Raji (cell line): ENCODE measurements around the gene MSS51.

Source experiments
- POLR2A ChIP-seq: IDR thresholded peaks from 2 replicates; pipeline ENCODE4 v1.6.1; 2011; ENCODE audit warnings: low read depth, low read length, control low read depth; ENCODE audit not compliant: insufficient read depth

The MSS51 gene

DNA sequence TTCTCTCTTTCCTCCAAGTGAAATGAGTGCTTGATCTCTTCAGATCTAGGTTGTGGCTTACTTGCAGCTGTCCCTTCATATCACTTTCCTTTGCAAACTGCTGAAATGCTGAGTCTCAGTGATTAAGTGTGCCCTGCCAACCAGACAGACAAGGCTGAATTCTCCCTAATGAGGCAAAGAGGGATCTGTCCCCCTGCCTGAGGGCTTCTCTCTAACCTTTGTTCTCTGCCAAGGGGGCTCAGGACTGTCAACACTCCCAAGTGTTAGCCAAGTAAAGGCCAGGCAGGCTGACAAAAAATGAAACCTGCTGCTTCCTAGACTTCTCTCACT is at the start of gene MSS51:
Gene MSS51 (minus strand): TSS at position 24 of the 330 bp plus-strand sequence. CDS start 5,277 bp downstream, outside the sequence.
- no peak for TF ChIP-seq POLR2A

DNA sequence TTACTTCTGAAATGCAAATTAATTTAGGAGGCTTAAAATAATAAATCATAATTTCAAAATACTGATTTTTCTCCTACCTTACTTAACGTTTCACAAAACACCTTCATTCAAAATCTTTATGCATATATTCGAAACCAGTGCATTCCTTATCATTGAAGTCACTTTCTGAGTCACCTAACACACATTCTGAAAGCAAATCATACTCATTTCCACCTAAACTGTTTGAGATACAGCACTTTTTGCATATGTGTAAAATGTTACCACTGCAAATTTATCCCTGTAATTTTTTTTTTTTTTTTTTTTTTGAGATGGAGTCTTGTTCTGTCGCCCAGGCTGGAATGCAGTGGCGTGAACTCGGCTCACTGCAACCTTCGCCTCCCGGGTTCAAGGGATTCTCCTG is 46.8 kb upstream of the MSS51 start:
- TF ChIP-seq POLR2A, result no peak

DNA sequence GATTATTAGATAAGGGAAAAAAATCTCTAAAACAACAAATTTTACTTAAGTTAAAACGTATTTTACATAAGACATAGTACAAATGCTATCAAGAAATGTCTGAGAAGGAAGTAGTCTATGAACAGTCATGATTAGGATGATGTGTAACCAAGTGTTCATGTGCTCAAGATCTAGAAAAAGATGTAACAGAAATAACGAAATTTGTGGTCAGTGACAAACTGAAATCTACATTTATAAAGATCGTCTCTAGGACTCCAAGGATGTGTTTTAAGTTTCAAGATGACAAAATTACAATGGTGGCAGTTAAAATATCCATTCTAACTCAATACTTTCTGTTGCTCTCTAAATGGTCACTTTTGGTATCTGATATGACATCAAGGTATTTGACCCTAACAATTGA is 45.3 kb upstream of the MSS51 start:
- TF ChIP-seq POLR2A, result no peak

DNA sequence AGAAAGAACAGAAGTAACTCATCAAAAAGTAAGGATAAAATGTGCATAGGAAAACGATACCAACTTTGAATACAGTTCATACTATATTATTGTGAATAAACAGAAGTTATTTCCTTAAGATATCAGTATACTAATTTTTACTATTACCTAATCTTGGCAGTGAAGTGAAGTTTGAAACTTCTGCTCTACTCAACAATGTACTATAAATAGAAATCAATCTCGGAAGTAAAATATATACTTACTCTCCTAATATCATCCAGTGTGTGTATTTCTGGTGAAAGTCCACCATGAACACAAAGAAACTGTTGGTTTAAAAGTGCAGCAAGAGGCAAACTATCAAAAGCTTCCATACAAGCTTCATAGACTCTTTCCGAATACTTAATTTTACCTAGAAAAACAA is 37.9 kb upstream of the MSS51 start:
- TF ChIP-seq POLR2A, result no peak

DNA sequence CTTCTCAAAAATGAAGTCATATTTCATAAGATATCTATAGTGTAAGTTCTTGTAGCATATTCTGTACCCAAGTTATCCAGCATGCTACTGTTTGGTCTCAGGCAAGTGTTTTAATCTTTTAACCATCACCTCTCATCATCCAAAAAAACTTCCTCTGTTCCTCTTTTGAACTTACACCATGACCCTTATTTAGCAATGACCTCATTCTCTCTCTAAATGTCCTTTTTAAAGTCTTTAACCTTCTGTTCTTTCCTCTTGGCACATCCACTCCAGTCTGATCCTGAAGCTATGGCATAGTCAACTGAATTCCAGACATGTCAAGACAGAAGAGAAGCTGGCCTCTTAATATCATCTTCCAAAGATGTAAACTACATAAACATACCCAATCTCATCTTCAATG is 36.2 kb upstream of the MSS51 start:
- no peak for TF ChIP-seq POLR2A

DNA sequence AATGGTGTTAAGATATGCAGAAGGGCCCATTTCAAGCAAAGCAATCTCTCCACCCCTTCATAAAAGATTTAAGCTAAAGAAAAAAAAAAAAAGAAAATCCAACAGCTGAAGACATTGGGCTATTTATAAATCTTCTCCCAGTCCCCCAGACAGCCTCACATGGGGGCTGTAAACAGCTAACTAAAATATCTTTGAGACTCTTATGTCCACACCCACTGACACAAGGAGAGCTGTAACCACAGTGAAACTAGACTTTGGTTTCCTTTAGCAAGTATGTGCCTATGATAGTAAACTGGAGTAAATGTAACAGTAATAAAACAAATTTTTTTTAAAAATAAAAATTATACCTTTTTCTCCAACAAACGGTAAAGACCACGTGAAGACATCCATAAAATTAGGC is 33.8 kb upstream of the MSS51 start:
- no peak for TF ChIP-seq POLR2A

DNA sequence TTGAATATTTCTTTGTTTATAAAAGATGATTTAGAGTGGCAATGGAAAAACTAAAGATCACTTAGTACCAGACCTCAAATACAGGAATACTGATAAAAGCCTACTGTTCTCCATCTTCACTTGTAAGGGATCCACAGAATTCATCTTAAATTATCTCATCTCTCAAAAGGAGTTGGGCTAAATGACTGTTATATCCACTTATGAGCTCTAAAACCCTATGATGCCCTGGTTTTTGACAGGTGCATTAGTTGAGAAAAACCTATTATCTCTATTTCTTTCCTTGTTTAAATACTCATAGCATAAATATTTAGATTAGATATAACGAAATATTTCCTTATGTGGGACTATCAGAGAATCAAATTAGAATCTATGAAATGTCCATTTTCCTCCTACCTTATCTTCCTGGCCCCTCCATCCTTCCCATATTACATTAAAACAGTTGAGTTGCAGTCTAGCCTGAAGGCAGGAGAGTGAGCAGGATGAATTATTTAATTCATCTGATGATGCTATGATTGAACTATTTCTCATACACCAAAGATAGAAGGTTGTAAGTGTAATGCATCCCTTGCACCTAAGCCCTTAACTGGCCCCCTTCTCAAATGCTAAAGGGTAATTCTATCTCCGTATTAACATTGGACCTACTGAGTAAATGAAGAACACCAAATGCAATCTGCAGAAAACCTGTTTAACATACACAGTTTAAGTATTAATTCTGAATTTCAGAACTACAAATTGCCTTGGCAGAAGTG is 32.8 kb upstream of the MSS51 start:
- no peak for TF ChIP-seq POLR2A

DNA sequence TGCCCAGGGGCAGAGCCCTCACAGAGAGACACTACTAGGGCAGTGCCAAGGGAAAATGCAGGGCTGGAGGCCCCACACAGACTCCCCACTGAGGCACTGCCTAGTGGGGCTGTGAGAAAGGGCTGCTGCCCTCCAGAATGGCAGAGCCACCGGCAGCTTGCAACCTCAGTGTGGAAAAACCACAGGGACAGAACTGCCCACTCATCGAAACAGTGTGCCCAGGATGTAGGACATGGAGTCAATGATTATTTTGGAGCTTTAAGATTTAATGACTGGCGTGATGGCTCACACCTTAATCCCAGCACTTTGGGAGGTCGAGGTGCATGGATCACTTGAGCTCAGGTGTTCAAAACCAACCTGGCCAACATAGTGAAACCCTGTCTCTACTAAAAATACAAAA is 27.5 kb upstream of the MSS51 start:
- no peak for TF ChIP-seq POLR2A

DNA sequence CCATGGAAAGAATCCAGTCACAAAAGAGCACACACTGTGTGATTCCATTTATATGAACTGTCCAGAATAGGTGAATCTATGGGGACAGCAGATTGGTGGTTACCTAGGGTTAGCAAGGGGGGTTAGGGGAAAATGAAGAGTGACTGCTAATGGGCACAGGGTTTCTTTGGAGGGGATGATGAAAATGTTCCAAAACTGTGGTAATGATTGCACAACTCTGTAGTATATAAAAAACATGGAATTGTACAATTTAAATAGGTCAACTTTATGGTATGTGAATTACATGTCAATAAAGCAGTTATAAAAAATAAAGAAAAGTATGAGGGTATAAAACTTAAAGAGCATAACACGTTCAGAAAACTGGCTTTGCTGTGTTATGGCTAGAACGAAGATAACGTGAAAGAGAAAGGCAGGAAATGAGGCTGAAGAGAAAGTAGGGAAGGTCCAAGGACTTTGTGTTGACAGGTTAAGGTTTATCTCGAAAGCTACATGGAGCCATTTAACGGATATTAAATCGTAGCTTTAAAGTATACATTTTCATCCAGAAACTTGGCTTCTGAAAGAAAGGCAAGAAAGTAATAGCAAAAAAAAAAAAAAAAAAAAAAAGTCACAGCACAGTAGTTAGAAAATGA is 26.4 kb upstream of the MSS51 start:
- TF ChIP-seq POLR2A, result no peak

DNA sequence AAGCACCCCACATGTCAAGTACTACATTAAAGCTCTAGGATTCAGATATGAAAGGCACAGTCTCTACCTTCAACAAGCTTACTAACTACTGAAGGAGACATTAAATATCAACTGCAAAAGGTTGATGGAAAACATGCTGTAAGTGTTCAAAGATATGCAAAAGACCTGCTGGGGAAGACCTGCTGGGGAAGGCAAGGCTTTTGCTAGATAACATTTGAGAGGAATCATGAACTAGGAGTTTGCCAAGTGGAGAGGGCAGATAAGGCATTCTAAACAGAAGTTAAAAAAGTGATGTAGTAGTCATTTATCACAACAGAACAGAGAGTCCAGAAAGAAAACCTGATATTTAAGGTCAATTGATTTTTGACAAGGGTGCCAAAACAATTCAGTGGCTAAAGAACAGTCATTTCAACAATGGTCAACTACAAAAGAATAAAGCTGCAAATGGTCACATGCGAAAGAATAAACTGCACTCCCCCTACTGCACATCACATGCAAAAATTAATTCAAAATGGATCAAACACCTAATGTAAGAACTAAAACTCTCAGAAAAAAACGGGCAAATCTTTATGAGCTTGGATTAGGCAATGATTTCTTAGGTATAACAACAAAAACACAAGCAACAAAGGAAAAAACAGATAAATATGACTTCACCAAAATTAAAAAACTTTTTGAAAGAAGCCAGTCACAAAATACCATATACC is 23.0 kb upstream of the MSS51 start:
- no peak for TF ChIP-seq POLR2A

DNA sequence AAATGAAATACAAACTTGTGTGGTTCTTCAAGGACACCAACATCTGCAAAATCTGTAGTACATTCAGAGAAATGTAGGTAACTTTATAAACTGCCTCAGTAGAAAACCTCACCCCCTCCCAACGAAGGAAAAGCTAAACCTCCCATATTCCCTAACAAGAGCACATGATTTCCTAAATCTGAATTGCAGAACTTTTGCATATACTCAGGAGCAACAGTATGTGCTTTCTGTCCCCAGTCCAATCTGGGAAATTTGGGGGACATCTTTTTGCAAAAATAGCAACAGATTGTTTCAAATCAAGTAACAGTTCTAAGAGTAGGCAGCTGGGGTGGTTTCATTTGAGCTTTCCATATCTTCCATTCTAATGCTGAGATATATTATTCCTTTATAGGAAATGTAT is 15.8 kb upstream of the MSS51 start:
- no peak for TF ChIP-seq POLR2A

DNA sequence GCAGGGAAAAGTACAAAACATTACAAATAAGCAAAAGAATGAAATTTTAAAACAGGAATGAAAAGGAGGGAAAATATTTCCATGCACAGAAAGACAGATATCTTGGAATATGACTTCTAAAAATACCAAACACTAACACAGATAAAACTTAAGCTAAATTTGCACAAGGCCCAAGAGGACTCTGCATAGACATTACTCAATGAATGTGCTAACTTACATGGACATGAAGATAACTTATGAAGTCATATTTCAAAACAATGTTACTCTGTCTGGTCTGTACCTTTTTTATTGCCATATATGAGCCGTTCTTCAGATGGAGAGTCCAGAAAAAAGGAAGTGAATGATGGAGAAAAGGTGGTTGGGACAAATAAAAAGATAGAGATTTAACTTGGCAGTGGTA is 15.0 kb upstream of the MSS51 start:
- TF ChIP-seq POLR2A, result no peak

DNA sequence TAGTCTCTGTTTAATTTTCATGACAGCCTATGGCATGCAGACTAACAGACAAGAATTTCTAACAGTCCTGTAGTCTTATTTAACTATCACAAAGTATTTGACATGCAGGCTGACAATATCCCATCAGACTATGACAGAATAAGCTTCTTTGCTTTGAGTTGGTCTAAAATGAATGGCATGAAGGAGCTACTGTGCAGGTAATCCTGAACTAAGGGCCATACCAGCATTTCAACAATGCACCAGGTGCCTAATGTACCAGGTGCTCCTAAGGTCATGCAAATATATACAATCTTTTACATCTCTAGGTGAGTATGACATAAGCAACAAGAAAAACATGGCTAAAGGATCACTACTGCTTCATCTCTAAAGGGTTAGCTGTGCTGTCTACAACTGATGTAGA is 13.6 kb upstream of the MSS51 start:
- TF ChIP-seq POLR2A, result no peak

DNA sequence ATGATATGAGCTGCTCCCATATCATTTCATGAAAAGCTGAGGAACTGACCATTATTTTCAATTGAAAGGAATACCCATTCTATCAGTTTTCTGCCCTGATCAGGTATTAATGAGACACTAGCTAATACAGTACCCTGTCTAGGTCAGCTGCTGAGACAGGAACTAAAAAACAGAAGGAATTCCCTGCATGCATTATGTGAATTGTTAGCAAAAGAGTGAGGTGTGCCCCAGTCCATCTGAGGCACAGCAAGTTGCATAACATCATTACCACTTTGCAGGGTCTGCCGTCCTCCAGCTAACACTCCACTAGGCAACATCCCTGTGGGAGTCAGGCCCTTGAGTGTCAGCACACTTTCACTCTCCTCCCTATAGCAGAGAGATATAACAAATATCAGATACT is 11.1 kb upstream of the MSS51 start:
- no peak for TF ChIP-seq POLR2A

DNA sequence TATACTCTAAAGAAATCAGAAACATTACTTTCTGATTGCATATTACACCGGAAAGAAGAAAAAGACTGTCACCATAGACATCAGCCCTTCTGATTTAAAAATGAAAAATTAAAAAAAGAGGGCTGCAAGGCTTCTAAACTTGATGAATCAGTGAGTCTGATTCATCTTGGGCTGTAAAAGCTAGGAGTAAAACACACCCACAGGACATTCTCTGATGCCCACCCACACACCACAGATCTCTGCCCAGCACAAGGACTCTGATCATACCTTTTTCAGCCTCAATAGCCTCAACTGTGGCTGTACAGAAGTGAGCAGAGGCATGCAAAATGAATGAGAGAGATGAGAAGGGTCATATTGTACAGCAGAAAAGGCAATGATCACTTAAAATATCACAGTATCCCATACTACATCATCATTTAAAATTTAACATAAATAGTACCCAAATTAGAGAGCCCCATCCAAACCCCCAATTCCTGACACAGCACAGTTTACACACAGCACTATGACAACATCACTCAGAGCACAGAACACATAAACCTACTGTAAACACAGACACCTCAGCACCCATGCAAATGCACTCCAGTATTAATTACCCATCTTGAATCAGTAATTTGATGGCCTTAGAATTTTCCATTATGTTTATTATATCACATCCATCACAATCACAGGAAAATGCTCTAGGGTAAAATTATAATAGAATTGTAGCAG is 6.4 kb upstream of the MSS51 start:
- TF ChIP-seq POLR2A, result no peak

DNA sequence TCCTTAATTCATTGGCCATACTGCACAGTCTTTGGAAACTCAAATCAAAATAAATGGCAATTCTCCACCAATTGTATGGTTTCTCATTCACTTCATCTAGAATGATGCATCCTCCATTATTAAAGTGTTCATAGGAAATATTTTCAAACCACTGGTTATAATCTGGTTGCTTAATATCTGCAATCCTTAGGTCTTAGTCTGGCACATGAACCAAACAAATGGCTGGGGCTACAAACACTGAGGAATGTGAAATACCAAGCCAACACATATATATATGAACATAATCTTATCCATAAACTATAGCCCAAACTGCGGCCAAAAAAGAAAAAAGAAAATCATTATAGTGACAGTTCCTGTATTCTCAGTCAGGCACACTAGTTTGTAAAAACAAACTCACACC is 5.7 kb upstream of the MSS51 start:
- no peak for TF ChIP-seq POLR2A
